SK-N-SH (cell line): Measurements from ENCODE around the gene NAXE. TPM values are rescaled to one million over a fixed set of nuclear protein-coding genes. Genes with fewer than 3 reads are reported as not detected.
A peak's percentile ranks its signal among the peaks of the same experiment; 100 is the strongest.

ENCODE experiments used
- CTCF ChIA-PET: fragments of 300-600, 350-600 bp; formaldehyde crosslinking; extraction: SDS; loops from one replicate; lab custom pipeline; 2021; lab: Yijun Ruan, JAX
- POLR2A ChIA-PET: fragments of 350-600 bp; sonication (Branson Sonifier 250); formaldehyde crosslinking; extraction: SDS; loops from one replicate; lab custom pipeline; 2020; ENCODE audit warnings: antibody characterized with exemption, inconsistent platforms; lab: Yijun Ruan, JAX
- DNase-seq: peaks from one replicate; pipeline ENCODE4 v3.0.0; 2012
- H2AFZ ChIP-seq: fragments of 200-600 bp; sonication (generic); 2 replicates; pipeline ENCODE4 v1.8.1; 2016; ENCODE audit warnings: antibody characterized with exemption, mild to moderate bottlenecking, low read depth
- H3F3A ChIP-seq: fragments of 200-600 bp; sonication (generic); replicated peaks from 2 replicates; pipeline ENCODE3; 2016; ENCODE audit warnings: antibody characterized with exemption, mild to moderate bottlenecking; ENCODE audit not compliant: insufficient read depth
- H3K27ac ChIP-seq, 2 experiments: fragments of 200-500 bp in 1 of 2; fragments of 200-600 bp in 1 of 2; sonication (Bioruptor generic) in 1 of 2; sonication (generic), shearing (Covaris generic) in 1 of 2; 2 replicates each; pipeline versions ENCODE4 v1.5.1 to v1.6.1; 2014 to 2016; ENCODE audit warnings: low read depth in 2 of 2, inconsistent platforms in 1 of 2, low read length in 1 of 2, mild to moderate bottlenecking in 1 of 2, mixed read lengths in 1 of 2
- H3K27me3 ChIP-seq: fragments of 200-600 bp; sonication (generic), shearing (Covaris generic); 2 replicates; pipeline ENCODE4 v1.6.1; 2016; ENCODE audit warnings: mixed run types; ENCODE audit not compliant: insufficient read depth
- H3K36me3 ChIP-seq, 2 experiments: fragments of 200-500 bp in 1 of 2; fragments of 200-600 bp in 1 of 2; sonication (Bioruptor generic) in 1 of 2; sonication (generic) in 1 of 2; replicated peaks in 1 of 2; 2 replicates each; pipeline versions ENCODE3 to v1.5.1; 2014 to 2016; ENCODE audit warnings: low read length in 1 of 2, mild to moderate bottlenecking in 1 of 2; ENCODE audit not compliant: insufficient read depth in 2 of 2, control insufficient read depth in 1 of 2
- H3K4me1 ChIP-seq, 2 experiments: fragments of 200-500 bp in 1 of 2; fragments of 200-600 bp in 1 of 2; sonication (Bioruptor generic) in 1 of 2; sonication (generic), shearing (Covaris generic) in 1 of 2; 2 replicates each; pipeline versions ENCODE4 v1.5.1 to v1.6.1; 2014 to 2016; ENCODE audit warnings: low read depth in 1 of 2, low read length in 1 of 2, mixed run types in 1 of 2; ENCODE audit not compliant: insufficient read depth in 2 of 2, control insufficient read depth in 1 of 2
- H3K4me2 ChIP-seq: fragments of 200-600 bp; sonication (generic), shearing (Covaris generic); 2 replicates; pipeline ENCODE4 v1.6.1; 2017; ENCODE audit warnings: mixed run types
- H3K4me3 ChIP-seq, 2 experiments: fragments of 200-500 bp in 1 of 2; fragments of 200-600 bp in 1 of 2; sonication (Bioruptor generic) in 1 of 2; sonication (generic), shearing (Covaris generic) in 1 of 2; 2 replicates each; pipeline versions ENCODE4 v1.5.1 to v1.8.1; 2014 to 2016; ENCODE audit warnings: low read depth in 2 of 2, inconsistent platforms in 1 of 2, low read length in 1 of 2, mild to moderate bottlenecking in 1 of 2, mixed read lengths in 1 of 2, moderate library complexity in 1 of 2
- H3K79me2 ChIP-seq: fragments of 200-600 bp; sonication (generic); 2 replicates; pipeline ENCODE4 v1.8.1; 2017; ENCODE audit warnings: mild to moderate bottlenecking; ENCODE audit not compliant: insufficient read depth
- H3K9ac ChIP-seq: fragments of 200-600 bp; sonication (generic); 2 replicates; pipeline ENCODE4 v1.6.1; 2017; ENCODE audit warnings: mixed run types
- H3K9me2 ChIP-seq: fragments of 200-600 bp; sonication (generic); 2 replicates; pipeline ENCODE4 v1.6.1; 2017; ENCODE audit warnings: mixed run types
- H3K9me3 ChIP-seq: fragments of 200-600 bp; sonication (generic); 2 replicates; pipeline ENCODE4 v1.6.1; 2017; ENCODE audit warnings: mixed run types, mild to moderate bottlenecking, moderate library complexity
- H4K20me1 ChIP-seq: fragments of 200-600 bp; sonication (generic); 2 replicates; pipeline ENCODE4 v1.6.1; 2017; ENCODE audit warnings: mild to moderate bottlenecking, mixed run types; ENCODE audit not compliant: insufficient read depth
- CHD2 ChIP-seq: fragments of 150-350 bp; IDR thresholded peaks from 2 replicates; pipeline ENCODE4 v1.6.1; 2018; ENCODE audit warnings: low read length; ENCODE audit not compliant: partially characterized antibody
- EP300 ChIP-seq, 2 experiments: IDR thresholded peaks; 2 replicates each; pipeline versions ENCODE4 v1.4.0 to v1.6.1; 2012; ENCODE audit warnings: borderline replicate concordance in 1 of 2, low read depth in 1 of 2, low read length in 1 of 2
- FOSL2 ChIP-seq: IDR thresholded peaks from 2 replicates; pipeline ENCODE4 v1.4.0; 2012; ENCODE audit warnings: low read depth, mild to moderate bottlenecking, moderate library complexity, borderline replicate concordance
- FOXJ3 ChIP-seq: sonication (generic); formaldehyde crosslinking; IDR thresholded peaks from 2 replicates; pipeline ENCODE4 v1.5.1; 2020; ENCODE audit warnings: mild to moderate bottlenecking, missing genetic modification reagents
- FOXM1 ChIP-seq: IDR thresholded peaks from 2 replicates; pipeline ENCODE4 v1.4.0; 2012; ENCODE audit warnings: low read depth, mild to moderate bottlenecking
- GATA2 ChIP-seq: sonication (generic); formaldehyde crosslinking; IDR thresholded peaks from 2 replicates; pipeline ENCODE4 v1.5.0; 2020; ENCODE audit warnings: mild to moderate bottlenecking, missing genetic modification reagents
- IRF3 ChIP-seq: fragments of 150-350 bp; IDR thresholded peaks from 2 replicates; pipeline ENCODE4 v1.6.1; 2016; ENCODE audit warnings: mild to moderate bottlenecking, low read depth, low read length
- NRF1 ChIP-seq: IDR thresholded peaks from 2 replicates; pipeline ENCODE4 v1.6.1; 2012; ENCODE audit warnings: low read depth, mild to moderate bottlenecking, low read length
- PBX3 ChIP-seq: IDR thresholded peaks from 2 replicates; pipeline ENCODE4; 2012
- RCOR1 ChIP-seq: fragments of 150-350 bp; IDR thresholded peaks from 2 replicates; pipeline ENCODE4 v1.6.1; 2017; ENCODE audit warnings: antibody characterized with exemption, low read length
- RFX5 ChIP-seq: IDR thresholded peaks from 2 replicates; pipeline ENCODE4 v1.6.1; 2012; ENCODE audit warnings: mild to moderate bottlenecking, improper control_type of control experiment, low read length
- SMC3 ChIP-seq: IDR thresholded peaks from 2 replicates; pipeline ENCODE4 v1.6.1; 2012; ENCODE audit warnings: low read depth, low read length, improper control_type of control experiment
- TAF1 ChIP-seq: IDR thresholded peaks from 2 replicates; pipeline ENCODE4 v1.6.1; 2012; ENCODE audit warnings: low read depth, mild to moderate bottlenecking, low read length, moderate library complexity, borderline replicate concordance
- TEAD4 ChIP-seq: IDR thresholded peaks from 2 replicates; pipeline ENCODE4 v1.4.0; 2012; ENCODE audit warnings: mild to moderate bottlenecking, borderline replicate concordance; ENCODE audit not compliant: insufficient read depth
- USF1 ChIP-seq: IDR thresholded peaks from 2 replicates; pipeline ENCODE4 v1.4.0; 2012; ENCODE audit warnings: low read depth, borderline replicate concordance
- USF2 ChIP-seq: fragments of 150-350 bp; IDR thresholded peaks from 2 replicates; pipeline ENCODE4 v1.6.1; 2017; ENCODE audit warnings: antibody characterized with exemption, low read length, low read depth, borderline replicate concordance
- YY1 ChIP-seq: IDR thresholded peaks from 2 replicates; pipeline ENCODE4 v1.4.0; 2012; ENCODE audit warnings: low read depth, mild to moderate bottlenecking
- ZBTB33 ChIP-seq: IDR thresholded peaks from 2 replicates; pipeline ENCODE4 v1.4.0; 2012; ENCODE audit warnings: low read depth, borderline replicate concordance
- WGBS: methylation state at CpG from one replicate; pipeline ENCODE4 v1.1.6; 2017; ENCODE audit warnings: low lambda C conversion rate; 5-methylcytosine and 5-hydroxymethylcytosine counted together
- polyA plus RNA-seq, 3 experiments: library from polyadenylated mRNA; depleted of rRNA; stranded (reverse); fragments of >200 nt; gene quantifications; 2 replicates each; pipeline ENCODE4 v1.2.3, GENCODE V29; 2012

NAXE gene
- polyA plus RNA-seq, 1 of the 3 experiments (the other 2 are of a cell fraction), result 98.4 TPM

- ChIA-PET CTCF (interaction anchor here (0.6 to 11.1 kb wide), 13 partner anchors 11 to 198 kb away, joined by 3 to 104 read pairs (median 6); partner anchors contain the start of genes GPATCH4 and NAXE), POLR2A (interaction anchor here (0.8 kb wide), 1 partner anchor 9 kb away, joined by 3 read pairs; the partner anchor contains the start of gene NAXE)
- Histone ChIP-seq H3K9me3 (no peaks in the 10 kb centered on the region), H3K4me3 (no peak overlapping the region), H2AFZ (no peak overlapping the region), H3K27ac (no peak overlapping the region), H3K27me3 (no peaks in the 10 kb centered on the region), H4K20me1 (no peaks in the 10 kb centered on the region), H3K79me2 (no peaks in the 10 kb centered on the region), H3K9me2 (no peaks in the 10 kb centered on the region), H3K4me2 (no peak overlapping the region), H3K4me1 (no peaks in the 10 kb centered on the region; a peak in 1 of 4 replicates), H3K36me3 (no peaks in the 10 kb centered on the region), H3F3A (no peaks in the 10 kb centered on the region), H3K9ac (no peak overlapping the region)
- WGBS, result 63% methylated on average over 6 of the region's 9 CpGs
- DNase-seq, result no peak
- no peak for TF ChIP-seq TEAD4
- TF ChIP-seq USF1, result no peak
- TF ChIP-seq FOXM1, result no peak
- no peak for TF ChIP-seq EP300 (IDR thresholded peaks at IDR 0.05; ENCODE audit: borderline replicate concordance in 1 of 2, low read depth in 1 of 2, low read length in 1 of 2)
- TF ChIP-seq RFX5, result no peak
- no peak for TF ChIP-seq NRF1
- no peak for TF ChIP-seq TAF1
- no peak for TF ChIP-seq GATA2
- no peak for TF ChIP-seq IRF3
- no peak for TF ChIP-seq PBX3
Measured at GRCh38 chr1:156582388-156583017, 9.1 kb upstream of the NAXE start.

- no peaks in the 10 kb centered on the region for H3K4me1 ChIP-seq
- no peak overlapping the region for H3K27ac ChIP-seq
- DNase-seq, result peak; percentile 78
- H3K79me2 ChIP-seq, result no peaks in the 10 kb centered on the region
- no peaks in the 10 kb centered on the region for H3K36me3 ChIP-seq
- POLR2A ChIA-PET, result no interaction called here
- no peaks in the 10 kb centered on the region for H3F3A ChIP-seq
- no peak overlapping the region for H3K4me3 ChIP-seq
- no peaks in the 10 kb centered on the region for H3K9me2 ChIP-seq
- no peaks in the 10 kb centered on the region for H3K9me3 ChIP-seq
- H3K27me3 ChIP-seq, result no peaks in the 10 kb centered on the region
- peak overlapping the region; percentile 57; the same call in 1 of the 2 replicates for H2AFZ ChIP-seq
- WGBS, result 54% methylated on average over 19 of the region's 20 CpGs
- H4K20me1 ChIP-seq, result no peaks in the 10 kb centered on the region
- H3K4me2 ChIP-seq, result no peak overlapping the region
- CTCF ChIA-PET, result interaction anchor here (0.5 to 11.1 kb wide), 15 partner anchors 10 to 94 kb away, joined by 3 to 104 read pairs (median 6); partner anchors contain the start of genes GPATCH4, HAPLN2 and NAXE
- no peak overlapping the region for H3K9ac ChIP-seq
- TF ChIP-seq YY1 (no peak), USF2 (no peak), SMC3 (peak; percentile 75), RCOR1 (no peak), RFX5 (no peak), FOXJ3 (CRISPR knock-in tag) (no peak), TAF1 (no peak), EP300 (IDR thresholded peaks at IDR 0.05; ENCODE audit: borderline replicate concordance in 1 of 2, low read depth in 1 of 2, low read length in 1 of 2) (no peak), ZBTB33 (no peak), GATA2 (no peak), FOSL2 (no peak), CHD2 (no peak)
Measured at GRCh38 chr1:156583821-156584622, 7.6 kb upstream of the NAXE start.
